GM19467 (cell line): Measurements from ENCODE around the gene CCL5.

ENCODE experiments used
- ATAC-seq: cut with Tn5 transposase; IDR thresholded peaks from one replicate; pipeline ENCODE4 v1.9.1; 2021; ENCODE audit warnings: mild to moderate bottlenecking, moderate library complexity; ENCODE audit not compliant: unreplicated experiment

Gene CCL5

DNA sequence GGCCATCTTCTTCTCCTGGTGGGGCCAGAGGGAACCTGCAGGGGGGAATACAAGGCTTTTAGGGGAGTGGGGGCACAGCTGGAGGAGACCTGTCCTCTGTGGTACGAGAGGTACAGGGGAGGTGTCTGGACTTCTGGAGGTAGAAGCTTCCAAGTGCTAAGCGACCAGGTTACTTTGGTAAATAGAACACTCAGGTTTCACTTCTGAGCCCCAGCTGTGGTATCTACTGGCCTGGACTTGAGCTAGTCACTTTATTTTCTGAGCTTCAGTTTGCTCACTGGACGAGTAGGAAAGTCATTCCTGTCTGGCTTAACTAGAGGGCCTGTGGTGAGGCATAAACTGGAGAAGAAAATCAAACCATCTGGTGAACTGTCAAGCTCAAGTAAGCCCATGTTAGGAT lies 11.4 kb downstream of the CCL5 start, which contains the start of gene HEATR9:
TSS of gene HEATR9 (minus strand) at position 155 of the 400 bp plus-strand sequence. CDS start at position 6, 149 bp downstream.
- ATAC-seq, result no peak

- ATAC-seq, result no peak
These were observed 12.6 kb downstream of the CCL5 start for GRCh38 chr17:35867574-35867973.

DNA sequence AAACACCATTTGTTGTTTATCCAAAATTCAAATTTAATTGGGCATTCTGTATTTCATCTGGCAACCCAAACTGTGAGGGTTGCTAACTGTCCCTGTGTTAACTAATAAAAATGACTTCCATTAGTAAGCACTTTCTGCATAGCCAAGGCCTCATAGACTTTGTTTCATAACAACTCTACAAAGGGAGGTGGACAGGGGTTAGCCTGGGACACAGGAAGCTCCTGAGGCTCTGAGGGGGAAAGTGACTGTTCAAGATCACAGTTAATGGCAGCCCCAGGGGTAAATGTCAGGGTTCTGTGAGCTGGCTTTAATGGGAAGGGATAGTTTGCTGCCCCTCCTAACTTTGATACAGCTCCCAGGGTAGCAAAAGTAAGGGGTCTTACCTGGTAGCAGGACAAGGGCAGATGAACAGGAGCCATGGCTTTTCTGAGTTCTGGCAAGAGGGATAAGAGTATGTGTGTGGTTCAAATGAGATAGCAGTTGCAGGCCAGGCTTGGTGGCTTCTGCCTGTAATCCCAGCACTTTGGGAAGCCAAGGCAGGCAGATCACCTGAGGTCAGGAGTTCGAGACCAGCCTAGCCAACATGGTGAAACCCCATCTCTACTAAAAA lies 13.7 kb downstream of the CCL5 start:
- no peak for ATAC-seq

DNA sequence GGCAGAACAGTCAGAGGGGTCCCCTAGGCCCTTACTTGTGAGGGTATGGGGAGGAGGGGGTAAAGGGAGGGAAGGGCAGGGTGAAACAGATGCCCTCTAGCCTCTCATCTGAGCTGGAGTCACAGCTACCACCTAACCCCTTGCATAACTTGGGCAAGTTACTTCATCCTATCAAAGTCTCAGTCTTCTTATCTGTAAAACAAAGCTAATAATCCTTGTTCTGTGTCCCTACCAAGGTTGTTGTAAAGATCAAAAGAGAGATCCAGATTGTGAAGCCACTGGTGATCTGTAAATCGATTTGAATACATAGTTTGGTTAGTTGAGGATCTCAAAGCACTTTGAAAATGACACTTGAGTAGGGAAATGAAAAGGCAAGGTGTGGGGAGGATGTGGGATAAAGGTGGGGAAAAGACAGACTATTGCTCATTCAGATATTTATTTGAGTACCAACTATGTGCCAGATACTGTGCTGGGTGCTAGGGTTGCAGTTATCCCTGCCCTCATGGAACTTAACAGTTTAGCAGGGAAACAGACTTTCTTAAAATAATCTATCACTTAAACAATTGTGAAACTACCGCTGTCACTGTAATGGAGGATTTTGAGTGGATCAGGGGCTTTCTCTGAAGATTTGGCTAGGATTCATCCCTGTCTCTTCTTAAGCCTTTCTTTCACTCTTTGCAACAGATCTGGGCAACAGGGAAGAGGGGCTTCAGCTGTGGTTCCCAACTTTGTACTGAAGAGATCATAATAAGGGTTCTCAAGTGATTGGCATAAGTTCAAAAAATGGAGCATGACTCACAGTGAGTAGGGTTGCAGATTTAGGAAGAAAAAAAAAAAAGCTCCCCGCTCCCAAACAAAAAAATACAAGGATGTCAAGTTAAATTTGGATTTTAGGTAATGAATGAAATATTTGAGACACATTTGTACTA lies 14.5 kb downstream of the CCL5 start:
- ATAC-seq, result no peak

GRCh38 chr17:35864853-35865252 lies 15.3 kb downstream of the CCL5 start:
- ATAC-seq, result no peak

GRCh38 chr17:35856603-35857002 lies 23.6 kb downstream of the CCL5 start:
- ATAC-seq, result no peak

DNA sequence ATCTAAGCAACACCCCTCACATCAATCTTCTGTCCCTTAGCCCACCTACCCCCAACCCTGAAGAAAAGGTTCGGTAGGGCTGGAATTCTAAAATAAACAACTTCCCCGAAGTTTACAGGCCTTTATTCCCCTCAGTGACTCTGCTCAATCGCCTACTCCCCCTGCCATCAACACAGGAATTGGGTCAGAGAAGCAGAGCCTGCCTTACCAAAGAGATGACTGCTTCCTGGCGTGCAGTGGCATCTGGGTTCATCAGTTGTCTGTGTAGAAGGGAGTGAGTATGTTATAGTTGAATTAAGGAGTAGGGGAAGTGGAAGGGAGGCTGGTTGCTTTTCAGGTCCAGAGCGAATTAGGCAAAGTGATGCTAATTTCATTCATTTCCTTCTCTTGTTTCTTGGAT lies 24.2 kb downstream of the CCL5 start:
- ATAC-seq, result no peak

- ATAC-seq, result no peak
These were observed 30.5 kb downstream of the CCL5 start for GRCh38 chr17:35849469-35850348.

DNA sequence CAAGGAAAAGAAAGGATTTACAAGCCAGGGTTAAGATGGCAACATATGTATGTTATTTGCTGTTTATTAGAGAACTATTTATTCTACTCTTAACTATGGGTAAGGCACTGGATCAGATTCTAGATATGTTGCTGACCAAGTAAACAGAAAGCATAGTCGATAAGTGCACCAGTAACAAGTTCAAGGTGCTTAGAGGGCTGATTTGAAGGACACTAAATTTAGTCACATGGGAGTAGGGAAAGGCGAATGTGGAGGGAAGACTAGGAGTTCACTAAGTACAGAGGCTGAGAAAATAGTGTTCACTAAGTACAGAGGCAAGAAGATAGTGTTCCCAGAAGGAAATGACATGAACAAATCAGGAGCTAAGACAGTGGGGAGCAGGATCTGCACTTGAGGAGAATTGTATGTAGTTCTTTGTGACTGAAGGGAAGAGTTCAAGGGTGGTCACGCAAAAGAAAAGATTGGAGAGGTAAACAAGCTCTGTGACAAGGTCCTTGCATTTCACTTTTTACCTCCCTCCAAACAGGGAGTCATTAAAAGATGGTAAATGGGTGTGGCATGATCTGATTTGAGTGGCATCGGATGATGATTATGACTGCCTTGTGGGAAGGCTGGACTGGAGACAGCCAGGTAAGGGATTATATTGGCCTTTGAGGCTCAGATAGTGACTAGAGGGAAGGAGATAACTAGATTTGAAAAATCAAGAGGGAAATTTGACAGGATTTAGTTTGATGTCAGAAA lies 32.4 kb downstream of the CCL5 start:
- ATAC-seq, result no peak

- no peak for ATAC-seq
These were observed 33.2 kb downstream of the CCL5 start for GRCh38 chr17:35847006-35847405.

- ATAC-seq, result no peak
These were observed 33.9 kb downstream of the CCL5 start for GRCh38 chr17:35846055-35846809.

- no peak for ATAC-seq
These were observed 35.6 kb downstream of the CCL5 start for GRCh38 chr17:35844547-35844946.

DNA sequence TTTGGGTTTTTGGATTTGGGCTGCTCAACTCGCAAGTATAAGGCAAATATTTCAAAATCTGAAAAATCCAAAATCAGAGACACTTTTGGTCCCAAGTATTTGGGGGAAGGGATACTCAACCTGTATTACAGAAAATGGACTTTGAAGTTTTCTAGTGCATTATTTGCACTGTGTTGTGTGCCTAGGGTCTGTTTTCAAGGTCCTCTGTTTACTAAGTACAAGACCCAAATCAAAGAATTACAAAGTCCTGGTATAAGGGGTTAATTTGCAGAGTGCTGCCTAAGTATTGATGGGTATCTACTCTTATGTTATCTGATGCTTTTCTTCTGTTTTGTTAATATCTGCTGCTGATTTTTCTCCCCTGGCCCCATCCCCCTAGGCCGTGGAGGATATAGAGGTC lies 36.5 kb downstream of the CCL5 start:
- ATAC-seq, result no peak

DNA sequence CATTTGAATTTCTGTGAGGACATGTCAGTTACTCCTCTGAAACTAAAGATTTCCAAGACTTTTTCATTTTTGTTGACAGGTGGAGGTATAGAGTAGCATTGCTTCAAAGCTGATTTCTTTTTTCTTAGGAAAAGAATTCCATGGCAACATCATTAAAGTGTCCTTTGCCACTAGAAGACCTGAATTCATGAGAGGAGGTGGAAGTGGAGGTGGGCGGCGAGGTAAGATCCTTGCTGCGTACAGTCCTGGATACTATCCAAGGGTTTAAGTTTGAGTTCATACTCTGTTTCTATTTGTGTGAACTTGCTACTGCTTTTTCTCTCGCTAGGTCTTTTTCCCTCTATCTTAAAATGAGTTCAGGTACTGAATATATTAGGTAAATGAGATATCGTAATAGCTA lies 37.9 kb downstream of the CCL5 start:
- ATAC-seq, result no peak

DNA sequence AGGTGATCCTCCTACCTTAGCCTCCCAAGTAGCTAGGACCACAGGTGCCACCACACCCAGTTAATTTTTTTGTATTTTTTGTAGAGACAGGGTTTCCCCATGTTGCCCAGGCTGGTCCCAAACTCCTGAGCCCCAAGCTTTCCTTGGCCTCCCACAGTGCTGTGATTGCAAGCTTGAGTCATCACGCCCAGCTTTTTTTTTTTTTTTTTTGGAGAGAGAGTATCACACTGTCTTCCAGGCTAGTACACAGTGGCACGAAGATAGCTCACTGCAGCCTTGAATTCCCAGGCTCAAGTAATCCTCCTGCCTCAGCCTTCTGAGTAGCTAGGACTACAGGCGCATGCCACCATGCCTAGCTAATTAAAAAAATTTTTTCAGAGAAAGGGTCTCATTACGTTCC lies 38.7 kb downstream of the CCL5 start:
- ATAC-seq, result no peak

DNA sequence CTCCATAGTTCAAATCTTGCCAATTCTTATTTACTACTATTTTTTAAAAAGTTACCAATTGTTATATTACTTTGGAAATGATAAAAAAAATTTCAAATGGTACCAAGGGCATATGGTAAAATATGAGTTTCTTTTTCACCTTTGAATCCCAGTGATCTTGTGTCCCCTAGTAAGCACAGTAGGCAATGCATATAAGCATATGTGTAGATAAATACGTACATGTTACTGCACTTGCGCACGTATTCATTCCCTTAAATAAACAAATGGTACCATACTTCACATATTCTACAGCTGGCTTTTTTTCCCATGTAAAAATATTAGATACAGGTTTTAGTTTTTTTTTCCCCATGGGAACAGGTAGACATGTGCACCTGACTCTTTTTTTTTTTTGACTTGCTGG lies 39.1 kb downstream of the CCL5 start:
- no peak for ATAC-seq

- ATAC-seq, result no peak
These were observed 55.0 kb downstream of the CCL5 start for GRCh38 chr17:35825206-35825605.
